OCI-LY7 (cell line): Measurements from ENCODE around the gene MSRB3. TPM values are rescaled to one million over a fixed set of nuclear protein-coding genes. Genes with fewer than 3 reads are reported as not detected.

Experiments
- BruUV-seq: library from RNA; stranded (reverse); fragments of 400-500 nt; replicated peaks from 2 replicates; lab custom pipeline; 2021; lab: Mats Ljungman, UMichigan
- CTCF ChIA-PET: fragments of 300-600 bp; sonication (Branson Sonifier 250); formaldehyde crosslinking; loops from one replicate; lab custom pipeline; 2022; ENCODE audit warnings: antibody characterized with exemption; ENCODE audit not compliant: unreplicated experiment; lab: Charles Lee
- POLR2A ChIA-PET: fragments of 300-600 bp; sonication (Branson Sonifier 250); formaldehyde crosslinking; loops from one replicate; lab custom pipeline; 2022; ENCODE audit warnings: antibody characterized with exemption; lab: Charles Lee
- DNase-seq: peaks from one replicate; pipeline ENCODE4 v3.0.0-alpha.2; 2015; ENCODE audit warnings: low spot score
- H2AFZ ChIP-seq: fragments of 200-600 bp; sonication (generic), shearing (Covaris generic); 2 replicates; pipeline ENCODE4 v1.6.1; 2014; ENCODE audit warnings: mild to moderate bottlenecking, antibody characterized with exemption, low read length, moderate library complexity
- H3K27ac ChIP-seq: fragments of 200-600 bp; sonication (generic); 2 replicates; pipeline ENCODE4 v1.5.1; 2014; ENCODE audit warnings: mixed run types, low read depth, mild to moderate bottlenecking, moderate library complexity, low read length, inconsistent platforms; ENCODE audit not compliant: poor library complexity, severe bottlenecking
- H3K36me3 ChIP-seq: fragments of 200-600 bp; sonication (generic); 2 replicates; pipeline ENCODE4 v1.6.1; 2014; ENCODE audit warnings: mild to moderate bottlenecking, antibody characterized with exemption, low read length, moderate library complexity, mixed read lengths; ENCODE audit not compliant: insufficient read depth
- H3K4me1 ChIP-seq: fragments of 200-600 bp; sonication (generic); 2 replicates; pipeline ENCODE4 v1.5.1; 2014; ENCODE audit warnings: mild to moderate bottlenecking, low read length; ENCODE audit not compliant: insufficient read depth, poor library complexity, severe bottlenecking
- H3K4me2 ChIP-seq: fragments of 200-600 bp; sonication (generic); 2 replicates; pipeline ENCODE4 v1.6.1; 2014; ENCODE audit warnings: mild to moderate bottlenecking, low read length
- H3K4me3 ChIP-seq: fragments of 200-600 bp; sonication (generic); 2 replicates; pipeline ENCODE4 v1.5.1; 2014; ENCODE audit warnings: mild to moderate bottlenecking, low read depth, low read length; ENCODE audit not compliant: poor library complexity, severe bottlenecking
- H3K79me2 ChIP-seq: fragments of 200-600 bp; sonication (generic); 2 replicates; pipeline ENCODE4 v1.6.1; 2016; ENCODE audit warnings: low read depth, mild to moderate bottlenecking, low read length, moderate library complexity, mixed read lengths; ENCODE audit not compliant: insufficient read depth
- H3K9me2 ChIP-seq: fragments of 200-600 bp; sonication (generic); 2 replicates; pipeline ENCODE4 v1.6.1; 2016; ENCODE audit warnings: mild to moderate bottlenecking, low read length, mixed read lengths; ENCODE audit not compliant: insufficient read depth
- H3K9me3 ChIP-seq: fragments of 200-600 bp; sonication (generic); 2 replicates; pipeline ENCODE4 v1.6.1; 2014; ENCODE audit warnings: mild to moderate bottlenecking, mixed run types, low read length, mixed read lengths
- H4K20me1 ChIP-seq: fragments of 200-600 bp; sonication (generic); 2 replicates; pipeline ENCODE4 v1.6.1; 2014; ENCODE audit warnings: mild to moderate bottlenecking, antibody characterized with exemption, low read length, moderate library complexity, mixed read lengths; ENCODE audit not compliant: insufficient read depth
- CTCF ChIP-seq: fragments of 200-600 bp; sonication (generic); conservative IDR thresholded peaks from 2 replicates; pipeline ENCODE4 v1.5.1; 2014; ENCODE audit warnings: mild to moderate bottlenecking, antibody characterized with exemption, low read length, moderate library complexity, mixed read lengths
- EZH2phosphoT487 ChIP-seq: fragments of 200-600 bp; sonication (generic); IDR thresholded peaks from 2 replicates; pipeline ENCODE4 v1.6.1; 2018; ENCODE audit warnings: low read depth, borderline replicate concordance, mild to moderate bottlenecking, mixed run types, antibody characterized with exemption, low read length, moderate library complexity, mixed read lengths
- intact Hi-C: fragments of 100-400 bp; cut with micrococcal nuclease; formaldehyde crosslinking; loops from one replicate; pipeline ENCODE4 v1.10.0; 2022; ENCODE audit not compliant: unreplicated experiment
- total RNA-seq, 2 experiments: library from RNA; depleted of rRNA in 1 of 2; stranded (reverse); fragments of >200 nt in 1 of 2; shearing (Covaris generic) in 1 of 2; gene quantifications; 2 replicates each; pipeline ENCODE4 v1.2.3, GENCODE V29; 2014 to 2022

Gene MSRB3
- total RNA-seq, 2 experiments from 2014 or later: not detected

GRCh38 chr12:65511912-65512311 lies 233.4 kb downstream of the MSRB3 start:
- CTCF ChIA-PET: no interaction called here

More at GRCh38 chr12:65511912-65512311, 233.4 kb downstream of the MSRB3 start:
- Histone ChIP-seq H4K20me1 (no peaks in the 10 kb centered on the region), H2AFZ (no peak overlapping the region), H3K4me2 (no peak overlapping the region), H3K9me3 (no peaks in the 10 kb centered on the region), H3K36me3 (no peaks in the 10 kb centered on the region), H3K27ac (no peak overlapping the region), H3K4me1 (no peaks in the 10 kb centered on the region), H3K79me2 (no peaks in the 10 kb centered on the region), H3K9me2 (no peaks in the 10 kb centered on the region), H3K4me3 (no peak overlapping the region)
- intact Hi-C loops: no loop called here
- TF ChIP-seq CTCF (no peak), EZH2phosphoT487 (no peak)
- no TSS peak for BruUV-seq
- POLR2A ChIA-PET: interaction anchor here (0.7 kb wide), 1 partner anchor 10 kb away, joined by 4 read pairs; no protein-coding TSS in a partner anchor
- no peak for DNase-seq

Other genes with a start within 250 kb of the MSRB3 start
- not detected in 2 replicates for gene WIF1, start 157.4 kb upstream of the MSRB3 start, total RNA-seq (2014; rRNA removed; shearing (Covaris generic))
- gene WIF1, start 157.4 kb upstream of the MSRB3 start, total RNA-seq (2022): not detected in 2 replicates
- gene LEMD3, start 109.1 kb upstream of the MSRB3 start, total RNA-seq (2014; rRNA removed; shearing (Covaris generic)): 45.5 and 58.0 TPM in 2 replicates
- 29.0 and 33.0 TPM in 2 replicates for gene LEMD3, start 109.1 kb upstream of the MSRB3 start, total RNA-seq (2022)